Thymus (tissue), 11 donors: ENCODE measurements around the gene UST. TPM values are rescaled to one million over a fixed set of nuclear protein-coding genes. Genes with fewer than 3 reads are reported as not detected.

Experiments used
- DNase-seq, 9 donors: peaks; one replicate each; pipeline ENCODE4 v3.0.0-alpha.2; 2013; ENCODE audit warnings: low spot score in 9 of 9, low read depth in 6 of 9, missing footprints in 1 of 9
- H3K27ac ChIP-seq, 2 donors: one replicate each; pipeline ENCODE4 v1.5.1; 2013; ENCODE audit warnings: control low read depth in 1 of 2, low read depth in 1 of 2, low read length in 1 of 2, mild to moderate bottlenecking in 1 of 2, moderate library complexity in 1 of 2
- H3K27me3 ChIP-seq, 2 donors: one replicate each; pipeline ENCODE4 v1.5.1; 2013; ENCODE audit warnings: low read length in 1 of 2; ENCODE audit not compliant: control insufficient read depth in 2 of 2, insufficient read depth in 1 of 2
- H3K36me3 ChIP-seq, 2 donors: one replicate each; pipeline ENCODE4 v1.5.1; 2013; ENCODE audit warnings: low read length in 1 of 2, mild to moderate bottlenecking in 1 of 2, moderate library complexity in 1 of 2; ENCODE audit not compliant: control insufficient read depth in 2 of 2, insufficient read depth in 2 of 2
- H3K4me1 ChIP-seq, 2 donors: one replicate each; pipeline ENCODE4 v1.5.1; 2013; ENCODE audit warnings: low read length in 2 of 2; ENCODE audit not compliant: control insufficient read depth in 2 of 2, insufficient read depth in 2 of 2
- H3K4me3 ChIP-seq, 2 donors: one replicate each; pipeline ENCODE4 v1.5.1; 2013; ENCODE audit warnings: low read length in 2 of 2, control low read depth in 1 of 2, mild to moderate bottlenecking in 1 of 2
- H3K9me3 ChIP-seq, 2 donors: one replicate each; pipeline ENCODE4 v1.5.1; 2013; ENCODE audit warnings: low read length in 1 of 2, mild to moderate bottlenecking in 1 of 2; ENCODE audit not compliant: control insufficient read depth in 2 of 2, insufficient read depth in 1 of 2
- WGBS: extraction: QIAGEN DNeasy Blood & Tissue Kit; methylation state at CpG from one replicate; pipeline ENCODE4 v1.1.7; 2013; 5-methylcytosine and 5-hydroxymethylcytosine counted together
- polyA plus RNA-seq: library from polyadenylated mRNA; stranded (reverse); fragments of 200-250 nt; gene quantifications from one replicate; pipeline ENCODE4 v1.2.3, GENCODE V29; 2013
- total RNA-seq: library from RNA; stranded (reverse); fragments of 120-200 nt; gene quantifications from one replicate; pipeline ENCODE4 v1.2.4, GENCODE V29; 2013
- donor health status: healthy.

The UST gene
- total and polyA plus RNA-seq, 2 donors, result 6.3 to 8.0 TPM

DNA sequence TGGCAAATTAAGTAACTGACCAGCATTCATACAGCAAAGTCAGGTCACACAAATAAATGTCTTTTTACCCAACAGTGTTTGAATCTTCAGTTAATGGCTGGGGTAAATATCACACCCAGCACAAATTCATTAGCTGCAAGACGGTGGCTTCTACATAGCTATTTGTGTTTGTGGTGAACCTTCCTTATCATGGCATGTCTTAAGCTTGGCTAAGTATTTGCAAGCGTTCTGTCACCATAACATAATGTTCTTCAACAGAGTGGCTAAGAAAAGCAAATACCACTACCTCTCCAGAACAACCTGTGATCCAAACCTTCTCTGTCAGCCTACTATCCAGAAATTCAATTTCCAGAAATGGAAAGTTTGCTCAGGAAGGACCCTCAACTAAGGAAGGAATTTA lies 315.1 kb downstream of the UST start:
- H3K9me3 ChIP-seq, result no peaks in the 10 kb centered on the region
- WGBS, result 94% methylated on average over 2 of the region's 2 CpGs
- no peaks in the 10 kb centered on the region for H3K27me3 ChIP-seq
- H3K4me3 ChIP-seq, result no peak overlapping the region
- H3K4me1 ChIP-seq, result peaks cover 22 to 79% of the 10 kb centered on the region in 2 donors
- no peak for DNase-seq
- no peaks in the 10 kb centered on the region for H3K36me3 ChIP-seq
- H3K27ac ChIP-seq, result no peak overlapping the region

DNA sequence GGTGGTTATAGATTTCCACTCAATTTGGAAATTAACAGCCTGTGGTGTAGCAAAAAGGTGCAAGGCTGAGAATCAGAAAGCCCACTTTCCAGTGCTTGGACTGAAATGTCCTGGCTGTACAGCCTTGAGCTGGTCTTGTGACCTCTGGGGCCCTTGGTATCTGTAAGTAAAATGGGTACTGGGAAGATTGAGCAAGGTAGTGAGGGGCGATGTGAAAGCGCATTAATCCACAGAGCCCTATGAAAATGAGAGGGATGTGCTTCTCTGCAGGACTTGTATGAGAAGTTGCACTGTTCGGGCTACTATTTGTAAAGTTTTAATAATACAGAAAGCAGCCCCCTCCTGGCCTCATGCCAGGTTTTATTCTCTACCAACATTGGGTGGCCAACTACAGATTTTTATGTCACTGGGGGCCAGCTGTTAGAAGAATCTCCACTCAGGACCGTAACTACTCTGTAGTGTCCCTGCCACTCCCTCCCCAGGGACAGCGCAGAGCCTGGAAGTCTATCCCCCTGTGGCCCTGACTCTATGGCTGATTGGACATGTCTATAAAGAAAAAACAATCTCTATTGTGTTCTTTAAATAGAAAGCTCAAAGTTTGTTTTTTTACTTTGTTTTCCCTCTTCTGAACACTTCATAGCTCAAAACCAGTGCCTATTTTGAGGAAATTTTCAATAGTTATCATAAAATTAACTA lies 316.0 kb downstream of the UST start:
- Histone ChIP-seq H3K27ac (no peak overlapping the region), H3K36me3 (no peaks in the 10 kb centered on the region), H3K4me1 (peaks cover 22 to 79% of the 10 kb centered on the region in 2 donors), H3K9me3 (no peaks in the 10 kb centered on the region), H3K4me3 (no peak overlapping the region), H3K27me3 (no peaks in the 10 kb centered on the region)
- no peak for DNase-seq
- WGBS, result 98% methylated on average over 5 of the region's 5 CpGs

DNA sequence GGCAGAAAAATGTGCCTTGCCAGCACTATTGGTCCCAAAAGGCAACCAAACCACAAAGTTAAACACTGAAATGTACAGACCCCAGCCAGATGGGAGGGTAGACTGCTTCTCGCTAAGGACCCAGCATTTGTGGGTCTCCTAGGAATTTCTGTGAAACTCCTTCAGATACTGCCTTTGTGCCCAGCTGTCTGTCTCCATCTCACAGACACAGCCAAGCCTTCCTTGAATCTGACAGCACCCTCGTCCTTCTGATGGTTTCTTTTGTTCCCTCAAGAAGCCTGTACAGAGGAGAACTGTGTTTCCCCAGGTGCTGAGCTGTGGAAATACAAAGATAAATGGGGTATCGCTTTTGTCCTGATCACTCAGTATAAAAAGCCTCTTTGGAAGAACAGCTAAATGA lies 316.6 kb downstream of the UST start:
- Histone ChIP-seq H3K36me3 (no peaks in the 10 kb centered on the region), H3K4me1 (peaks cover 22 to 79% of the 10 kb centered on the region in 2 donors), H3K9me3 (no peaks in the 10 kb centered on the region), H3K27me3 (no peaks in the 10 kb centered on the region), H3K4me3 (no peak overlapping the region), H3K27ac (peak overlapping the region in 1 of 2 donors; percentile 27)
- 52% methylated on average over 3 of the region's 3 CpGs for WGBS
- DNase-seq, result no peak

DNA sequence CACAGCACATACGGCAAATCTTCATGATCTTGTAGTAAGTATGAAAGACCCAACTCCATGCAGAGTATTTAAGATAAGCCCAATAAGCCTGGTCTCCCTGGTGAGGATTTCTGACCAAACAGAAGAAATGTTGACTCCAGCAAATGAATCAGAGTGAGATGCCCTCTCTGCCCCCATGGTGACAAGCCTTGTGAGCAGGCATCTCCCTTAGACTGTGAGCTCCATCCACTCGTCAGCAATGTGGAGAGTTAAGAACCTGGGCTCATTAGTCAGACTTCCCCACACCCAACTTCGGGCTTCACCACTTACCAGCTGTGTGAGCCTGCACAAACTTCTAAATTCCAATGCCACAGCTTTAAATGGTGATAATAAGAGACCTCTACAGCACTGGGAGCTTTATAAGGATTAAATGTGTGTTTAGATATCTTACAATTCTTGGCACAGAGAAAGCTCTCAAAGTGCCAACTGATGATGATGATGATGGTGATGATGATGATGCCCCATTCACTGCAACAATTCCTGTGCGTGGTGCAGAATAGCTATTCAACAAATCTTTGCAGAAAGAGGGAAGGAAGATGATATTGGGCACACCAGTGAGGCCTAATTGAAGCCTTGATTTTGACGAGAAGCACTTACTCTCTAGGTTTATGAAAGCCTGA lies 317.3 kb downstream of the UST start:
- no peak for DNase-seq
- WGBS, result 92% methylated on average over 5 of the region's 5 CpGs
- Histone ChIP-seq H3K27ac (peak overlapping the region in 1 of 2 donors; percentile 27), H3K4me3 (no peak overlapping the region), H3K27me3 (no peaks in the 10 kb centered on the region), H3K9me3 (no peaks in the 10 kb centered on the region), H3K4me1 (peaks cover 22 to 75% of the 10 kb centered on the region in 2 donors), H3K36me3 (no peaks in the 10 kb centered on the region)

DNA sequence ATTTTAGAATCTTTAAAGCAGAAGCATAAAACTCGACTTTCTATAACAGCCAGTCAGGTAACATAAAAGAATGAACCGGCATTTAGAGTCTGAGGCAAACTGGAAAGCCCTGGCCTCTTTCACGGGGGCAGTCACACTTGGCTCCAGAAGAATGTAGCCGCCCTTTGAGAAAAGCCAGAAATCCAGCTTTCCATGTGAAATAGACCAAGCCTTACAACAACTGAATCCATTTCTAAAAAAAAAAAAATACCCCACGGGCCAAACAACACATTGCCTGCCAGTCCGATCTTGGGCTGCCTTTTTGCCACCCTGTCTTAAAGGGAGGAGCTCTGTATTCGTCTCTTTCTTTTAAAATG lies 317.8 kb downstream of the UST start:
- no peak overlapping the region for H3K27ac ChIP-seq
- no peak overlapping the region for H3K4me3 ChIP-seq
- no peaks in the 10 kb centered on the region for H3K36me3 ChIP-seq
- H3K9me3 ChIP-seq, result no peaks in the 10 kb centered on the region
- WGBS, result 96% methylated on average over 7 of the region's 7 CpGs
- no peaks in the 10 kb centered on the region for H3K27me3 ChIP-seq
- peaks cover 22 to 70% of the 10 kb centered on the region in 2 donors for H3K4me1 ChIP-seq
- no peak for DNase-seq

DNA sequence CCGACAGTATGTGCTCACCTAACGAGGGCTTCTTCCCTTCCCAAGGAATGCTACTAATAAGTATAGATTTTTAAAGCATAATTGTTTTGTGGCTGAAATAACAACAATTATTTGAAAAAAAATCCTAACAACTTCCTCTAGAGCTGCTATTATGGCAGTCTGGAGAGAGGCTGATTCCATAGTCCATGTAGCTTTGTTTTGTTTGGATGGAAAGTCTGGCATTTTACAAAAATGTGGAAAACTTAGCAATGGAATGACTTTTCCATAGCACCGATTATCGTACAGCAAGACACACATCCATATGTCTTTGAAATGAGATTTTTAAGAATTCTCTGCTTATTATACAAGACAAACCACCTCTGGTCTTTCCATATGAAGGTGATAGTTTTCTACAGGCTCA lies 318.3 kb downstream of the UST start:
- peaks cover 21 to 65% of the 10 kb centered on the region in 2 donors for H3K4me1 ChIP-seq
- no peak overlapping the region for H3K27ac ChIP-seq
- no peak overlapping the region for H3K4me3 ChIP-seq
- DNase-seq, result no peak
- H3K9me3 ChIP-seq, result no peaks in the 10 kb centered on the region
- no peaks in the 10 kb centered on the region for H3K27me3 ChIP-seq
- H3K36me3 ChIP-seq, result no peaks in the 10 kb centered on the region
- WGBS, result 97% methylated on average over 4 of the region's 4 CpGs

DNA sequence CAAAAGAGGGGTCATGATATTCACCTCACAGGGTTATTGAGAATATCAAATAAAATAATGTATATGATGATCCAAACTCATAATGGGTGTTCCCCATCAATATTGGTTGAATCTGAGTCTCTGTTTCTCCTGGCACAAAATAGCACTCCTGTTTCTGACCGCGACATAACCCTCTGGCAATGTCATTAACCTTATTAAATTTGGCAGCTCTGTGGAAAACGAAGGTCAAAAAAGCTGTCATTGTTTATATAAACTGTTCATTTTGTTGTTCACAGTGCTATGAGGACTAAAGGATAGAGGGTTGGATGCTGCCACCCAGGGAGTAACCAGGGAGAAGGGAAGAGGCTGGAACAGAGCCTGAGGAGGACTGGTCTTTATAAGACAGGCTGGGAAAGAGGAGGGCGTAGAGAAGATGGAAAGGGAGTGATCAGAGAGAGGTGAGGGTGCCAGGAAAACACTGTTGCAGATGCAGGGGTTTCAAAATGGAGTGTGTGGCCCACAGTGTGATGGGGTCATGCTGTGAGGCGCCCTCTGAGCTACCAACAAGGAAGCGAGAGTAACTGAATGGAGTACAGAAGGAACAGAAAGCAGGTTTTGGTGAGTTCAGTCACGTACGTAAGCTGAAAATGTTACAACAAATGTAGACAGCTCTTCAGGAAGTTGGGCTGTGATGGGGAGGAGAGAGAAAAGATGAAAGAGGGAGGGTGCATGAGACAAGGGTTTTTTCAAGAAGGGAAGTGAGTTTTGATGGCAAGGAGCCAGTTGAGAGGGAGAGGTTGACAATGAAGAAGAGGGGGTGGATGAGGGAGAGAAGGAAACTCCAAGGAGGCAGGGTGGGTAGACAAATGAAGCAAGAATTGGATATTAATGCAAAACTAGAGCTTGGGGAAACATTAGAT lies 319.1 kb downstream of the UST start:
- Histone ChIP-seq H3K4me1 (peaks cover 13 to 57% of the 10 kb centered on the region in 2 donors), H3K27me3 (no peaks in the 10 kb centered on the region), H3K36me3 (no peaks in the 10 kb centered on the region), H3K27ac (peak overlapping the region; percentile 86 to 90), H3K4me3 (no peak overlapping the region), H3K9me3 (no peaks in the 10 kb centered on the region)
- peak; percentile 52 to 89 (median 66) for DNase-seq
- 44% methylated on average over 8 of the region's 8 CpGs for WGBS

DNA sequence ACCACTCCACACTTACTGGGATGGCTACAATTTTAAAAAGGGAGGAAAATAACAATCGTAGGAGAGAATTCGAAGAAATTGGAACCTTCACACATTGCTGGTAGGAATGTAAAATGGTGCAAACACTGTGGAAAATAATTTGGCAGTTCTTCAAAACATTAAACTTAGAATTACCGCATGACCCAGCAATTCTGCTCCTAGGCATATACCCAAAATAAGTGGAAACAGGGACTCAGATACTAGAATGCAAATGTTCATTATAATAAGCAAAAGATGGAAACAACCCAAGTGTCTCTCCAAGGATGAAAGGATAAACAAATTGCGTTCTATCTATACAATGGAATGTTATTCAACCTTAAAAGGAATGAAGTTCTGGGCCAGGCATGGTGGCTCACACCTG lies 325.2 kb downstream of the UST start:
- no peaks in the 10 kb centered on the region for H3K27me3 ChIP-seq
- H3K27ac ChIP-seq, result no peak overlapping the region
- H3K9me3 ChIP-seq, result no peaks in the 10 kb centered on the region
- H3K4me3 ChIP-seq, result no peak overlapping the region
- DNase-seq, result no peak
- peaks cover 0 to 9% of the 10 kb centered on the region in 2 donors for H3K4me1 ChIP-seq
- no peaks in the 10 kb centered on the region for H3K36me3 ChIP-seq
- WGBS, result 98% methylated on average over 4 of the region's 4 CpGs

DNA sequence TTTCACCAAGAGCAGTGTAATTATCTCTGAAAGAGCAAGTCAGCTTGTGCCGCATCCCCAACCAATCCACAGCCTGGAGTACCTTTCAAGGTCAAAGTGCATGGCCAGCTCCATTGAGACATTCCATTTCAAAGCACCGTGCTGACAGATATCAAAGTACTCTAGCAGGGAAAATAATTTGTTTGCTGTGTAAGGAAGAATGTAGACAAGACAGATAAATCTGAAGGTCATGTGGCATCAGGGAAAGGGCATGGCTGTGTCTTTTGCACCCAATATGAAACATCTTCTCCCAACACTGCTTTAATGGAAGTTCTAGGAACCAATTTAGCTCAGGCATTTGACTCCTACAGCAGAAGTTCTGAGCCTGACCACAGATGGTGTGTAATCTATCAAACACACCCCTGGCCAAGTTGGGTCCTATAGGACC lies 328.0 kb downstream of the UST start:
- no peaks in the 10 kb centered on the region for H3K36me3 ChIP-seq
- DNase-seq, result no peak
- peaks cover 0 to 15% of the 10 kb centered on the region in 2 donors for H3K4me1 ChIP-seq
- H3K9me3 ChIP-seq, result no peaks in the 10 kb centered on the region
- H3K4me3 ChIP-seq, result no peak overlapping the region
- WGBS, result 98% methylated on average over 2 of the region's 2 CpGs
- H3K27me3 ChIP-seq, result no peaks in the 10 kb centered on the region
- no peak overlapping the region for H3K27ac ChIP-seq
